ENCODE results near the gene PLXDC1. TPM values are rescaled to one million over a fixed set of nuclear protein-coding genes. Genes with fewer than 3 reads are reported as not detected.

PLXDC1 gene
- total RNA-seq, 1 donor from 2014 or later = under 0.01 TPM

GRCh38 chr17:39150795-39151149 lies 665 bp downstream of the PLXDC1 start:
- DNase-seq (ENCODE audit: low read depth) (no peak), FAIRE-seq (no peak)
- Histone ChIP-seq H3K4me3 (ENCODE audit: low read depth, low read length) (no peak overlapping the region), H3K36me3 (ENCODE audit: control insufficient read depth, insufficient read depth, low read length) (no peaks in the 10 kb centered on the region), H3K27me3 (ENCODE audit: control insufficient read depth, insufficient read depth, low read length) (peaks cover 13% of the 10 kb centered on the region)
- no peak for TF ChIP-seq CTCF (IDR thresholded peaks at IDR 0.05; ENCODE audit: insufficient read depth, low read length, severe bottlenecking)

GRCh38 chr17:39150104-39150634 lies 1.3 kb downstream of the PLXDC1 start:
- FAIRE-seq (no peak), DNase-seq (ENCODE audit: low read depth) (no peak)
- H3K27me3 ChIP-seq (ENCODE audit: control insufficient read depth, insufficient read depth, low read length) = peaks cover 13% of the 10 kb centered on the region
- H3K36me3 ChIP-seq (ENCODE audit: control insufficient read depth, insufficient read depth, low read length) = no peaks in the 10 kb centered on the region
- no peak overlapping the region for H3K4me3 ChIP-seq (ENCODE audit: low read depth, low read length)
- no peak for TF ChIP-seq CTCF (IDR thresholded peaks at IDR 0.05; ENCODE audit: insufficient read depth, low read length, severe bottlenecking)

- DNase-seq (ENCODE audit: low read depth) (no peak), FAIRE-seq (no peak)
- Histone ChIP-seq H3K27me3 (ENCODE audit: control insufficient read depth, insufficient read depth, low read length) (peaks cover 13% of the 10 kb centered on the region), H3K36me3 (ENCODE audit: control insufficient read depth, insufficient read depth, low read length) (no peaks in the 10 kb centered on the region), H3K4me3 (ENCODE audit: low read depth, low read length) (no peak overlapping the region)
- no peak for TF ChIP-seq CTCF (IDR thresholded peaks at IDR 0.05; ENCODE audit: insufficient read depth, low read length, severe bottlenecking)
These were observed 3.9 kb downstream of the PLXDC1 start for GRCh38 chr17:39147221-39148185.

GRCh38 chr17:39146273-39146672 lies 5.2 kb downstream of the PLXDC1 start:
- FAIRE-seq (no peak), DNase-seq (ENCODE audit: low read depth) (no peak)
- TF ChIP-seq CTCF (IDR thresholded peaks at IDR 0.05; ENCODE audit: insufficient read depth, low read length, severe bottlenecking) = no peak
- no peak overlapping the region for H3K4me3 ChIP-seq (ENCODE audit: low read depth, low read length)
- peaks cover 13% of the 10 kb centered on the region for H3K27me3 ChIP-seq (ENCODE audit: control insufficient read depth, insufficient read depth, low read length)
- H3K36me3 ChIP-seq (ENCODE audit: control insufficient read depth, insufficient read depth, low read length) = no peaks in the 10 kb centered on the region

- peaks cover 4% of the 10 kb centered on the region for H3K27me3 ChIP-seq (ENCODE audit: control insufficient read depth, insufficient read depth, low read length)
- no peak overlapping the region for H3K4me3 ChIP-seq (ENCODE audit: low read depth, low read length)
- DNase-seq (ENCODE audit: low read depth) (no peak), FAIRE-seq (no peak)
- TF ChIP-seq CTCF (IDR thresholded peaks at IDR 0.05; ENCODE audit: insufficient read depth, low read length, severe bottlenecking) = no peak
- no peaks in the 10 kb centered on the region for H3K36me3 ChIP-seq (ENCODE audit: control insufficient read depth, insufficient read depth, low read length)
These were observed 6.3 kb downstream of the PLXDC1 start for GRCh38 chr17:39145143-39145542.

All from bronchial epithelial cell (primary cell).